ENCODE measurements around the gene KCNS3.

Gene KCNS3

DNA sequence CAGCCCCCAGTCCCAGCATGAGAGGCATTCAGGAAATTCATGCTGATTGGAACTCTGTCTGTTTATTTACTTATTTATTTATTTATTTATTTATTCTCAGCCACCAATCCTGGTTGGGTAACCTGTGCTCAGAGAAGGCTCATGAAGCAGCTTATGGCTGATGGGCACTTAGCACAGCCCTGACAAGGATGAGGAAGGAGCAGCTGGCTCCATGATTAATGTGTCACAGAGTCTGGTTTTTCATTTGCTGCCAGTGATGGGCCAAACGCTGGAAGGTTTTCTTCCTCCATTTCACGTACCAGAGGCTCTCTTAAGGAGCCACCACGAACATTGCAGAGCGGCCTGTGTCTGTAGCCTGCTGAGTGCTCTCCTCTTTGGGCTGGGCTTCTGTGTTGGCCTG lies 28.3 kb upstream of the KCNS3 start:
- TF ChIP-seq CREB1 (IDR thresholded peaks at IDR 0.05; ENCODE audit: low read depth): no peak
- TF ChIP-seq RAD21 (IDR thresholded peaks at IDR 0.05; ENCODE audit: low read depth): no peak
- no peak for TF ChIP-seq NFIC (IDR thresholded peaks at IDR 0.05)
- no peak for TF ChIP-seq TCF12 (IDR thresholded peaks at IDR 0.05; ENCODE audit: low read depth)

- TF ChIP-seq RAD21 (IDR thresholded peaks at IDR 0.05; ENCODE audit: low read depth) (peak; percentile 88), ZBTB7A (IDR thresholded peaks at IDR 0.05; ENCODE audit: low read depth) (no peak)
Observed at GRCh38 chr2:17851731-17852585, 26.5 kb upstream of the KCNS3 start.

DNA sequence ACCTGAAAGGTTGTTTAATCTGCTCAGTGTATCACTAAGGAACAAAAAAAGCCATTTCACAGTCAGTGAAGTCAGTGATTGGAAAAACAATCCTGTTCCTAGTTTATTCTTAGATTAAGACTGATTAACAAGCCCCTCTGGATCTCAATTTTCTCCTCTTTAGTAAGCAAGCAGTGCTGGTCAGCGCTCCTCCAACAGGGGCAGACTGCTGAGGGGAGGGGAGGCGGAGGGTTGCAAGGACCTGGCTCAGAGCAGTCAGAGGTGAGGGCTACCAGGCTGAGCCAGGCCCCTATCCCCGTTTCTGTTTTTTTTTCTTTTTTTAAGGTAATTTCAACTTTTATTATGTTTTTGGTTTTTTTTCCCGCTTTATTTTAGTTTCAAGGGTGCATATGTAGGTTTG lies 24.7 kb upstream of the KCNS3 start:
- TF ChIP-seq RAD21 (IDR thresholded peaks at IDR 0.05; ENCODE audit: low read depth): no peak
- TF ChIP-seq, protein P1, sequence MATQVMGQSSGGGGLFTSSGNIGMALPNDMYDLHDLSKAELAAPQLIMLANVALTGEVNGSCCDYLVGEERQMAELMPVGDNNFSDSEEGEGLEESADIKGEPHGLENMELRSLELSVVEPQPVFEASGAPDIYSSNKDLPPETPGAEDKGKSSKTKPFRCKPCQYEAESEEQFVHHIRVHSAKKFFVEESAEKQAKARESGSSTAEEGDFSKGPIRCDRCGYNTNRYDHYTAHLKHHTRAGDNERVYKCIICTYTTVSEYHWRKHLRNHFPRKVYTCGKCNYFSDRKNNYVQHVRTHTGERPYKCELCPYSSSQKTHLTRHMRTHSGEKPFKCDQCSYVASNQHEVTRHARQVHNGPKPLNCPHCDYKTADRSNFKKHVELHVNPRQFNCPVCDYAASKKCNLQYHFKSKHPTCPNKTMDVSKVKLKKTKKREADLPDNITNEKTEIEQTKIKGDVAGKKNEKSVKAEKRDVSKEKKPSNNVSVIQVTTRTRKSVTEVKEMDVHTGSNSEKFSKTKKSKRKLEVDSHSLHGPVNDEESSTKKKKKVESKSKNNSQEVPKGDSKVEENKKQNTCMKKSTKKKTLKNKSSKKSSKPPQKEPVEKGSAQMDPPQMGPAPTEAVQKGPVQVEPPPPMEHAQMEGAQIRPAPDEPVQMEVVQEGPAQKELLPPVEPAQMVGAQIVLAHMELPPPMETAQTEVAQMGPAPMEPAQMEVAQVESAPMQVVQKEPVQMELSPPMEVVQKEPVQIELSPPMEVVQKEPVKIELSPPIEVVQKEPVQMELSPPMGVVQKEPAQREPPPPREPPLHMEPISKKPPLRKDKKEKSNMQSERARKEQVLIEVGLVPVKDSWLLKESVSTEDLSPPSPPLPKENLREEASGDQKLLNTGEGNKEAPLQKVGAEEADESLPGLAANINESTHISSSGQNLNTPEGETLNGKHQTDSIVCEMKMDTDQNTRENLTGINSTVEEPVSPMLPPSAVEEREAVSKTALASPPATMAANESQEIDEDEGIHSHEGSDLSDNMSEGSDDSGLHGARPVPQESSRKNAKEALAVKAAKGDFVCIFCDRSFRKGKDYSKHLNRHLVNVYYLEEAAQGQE (IDR thresholded peaks at IDR 0.05; ENCODE audit: low read depth): peak; percentile 28; the same call in 1 of the 2 replicates

DNA sequence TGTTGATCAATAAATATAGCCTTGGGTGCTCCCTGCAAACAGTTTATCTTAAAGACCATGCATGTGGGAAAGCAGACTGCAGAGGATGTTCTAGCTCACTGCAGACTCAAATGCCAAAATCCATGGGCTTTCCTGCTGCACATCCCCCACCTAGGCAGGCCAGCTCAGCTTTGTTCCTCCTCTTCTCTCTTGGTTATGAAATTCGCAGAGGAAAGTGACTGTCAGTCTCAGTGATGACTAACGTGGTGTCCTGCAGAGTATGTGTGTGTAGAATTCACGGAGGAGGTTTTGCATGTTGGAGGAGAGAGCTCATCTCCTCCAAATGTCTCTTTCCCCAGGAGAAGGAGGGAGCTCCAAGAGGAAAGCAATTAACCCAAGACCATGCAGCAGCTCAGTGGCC lies 21.4 kb upstream of the KCNS3 start:
- no peak for TF ChIP-seq EP300 (IDR thresholded peaks at IDR 0.05; ENCODE audit: borderline replicate concordance)
- TF ChIP-seq TEAD4 (IDR thresholded peaks at IDR 0.05): no peak
- TF ChIP-seq FOXM1 (IDR thresholded peaks at IDR 0.05; ENCODE audit: borderline replicate concordance, low read depth): no peak
- TF ChIP-seq CREB1 (IDR thresholded peaks at IDR 0.05; ENCODE audit: low read depth): no peak
- TF ChIP-seq, protein P1 (IDR thresholded peaks at IDR 0.05; ENCODE audit: low read depth): no peak
- no peak for TF ChIP-seq ZBTB7A (IDR thresholded peaks at IDR 0.05; ENCODE audit: low read depth)
- no peak for TF ChIP-seq YY1 (IDR thresholded peaks at IDR 0.05; ENCODE audit: low read depth)
- TF ChIP-seq TAF1 (IDR thresholded peaks at IDR 0.05; ENCODE audit: low read depth): no peak
- TF ChIP-seq MAX (IDR thresholded peaks at IDR 0.05): no peak
- no peak for TF ChIP-seq TCF12 (IDR thresholded peaks at IDR 0.05; ENCODE audit: low read depth)
- no peak for TF ChIP-seq NFIC (IDR thresholded peaks at IDR 0.05)
- TF ChIP-seq EGR1 (IDR thresholded peaks at IDR 0.05): no peak
- no peak for TF ChIP-seq CEBPB (IDR thresholded peaks at IDR 0.05)

DNA sequence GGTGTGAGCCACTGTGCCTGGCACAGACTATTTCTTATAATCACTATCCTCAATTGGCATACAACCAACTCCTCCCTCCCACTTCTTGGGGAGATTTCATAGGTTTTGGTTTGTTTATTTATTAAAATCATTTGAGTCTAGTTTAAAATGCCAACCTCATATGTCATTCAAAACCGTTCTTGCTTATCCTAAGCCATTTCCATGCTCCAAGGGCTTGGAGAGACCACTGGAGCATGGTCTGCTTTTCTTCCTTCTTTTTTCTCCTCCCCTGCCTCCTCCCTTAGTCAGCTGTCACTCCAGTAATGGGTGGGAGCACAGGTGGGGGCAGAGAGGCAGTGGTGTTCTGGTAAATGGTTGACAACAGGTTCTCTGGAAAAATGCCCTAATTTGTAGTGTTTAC lies 20.4 kb upstream of the KCNS3 start:
- no peak for TF ChIP-seq EGR1 (IDR thresholded peaks at IDR 0.05)
- no peak for TF ChIP-seq TCF12 (IDR thresholded peaks at IDR 0.05; ENCODE audit: low read depth)
- TF ChIP-seq, protein P1 (IDR thresholded peaks at IDR 0.05; ENCODE audit: low read depth): no peak
- TF ChIP-seq TAF1 (IDR thresholded peaks at IDR 0.05; ENCODE audit: low read depth): no peak
- TF ChIP-seq YY1 (IDR thresholded peaks at IDR 0.05; ENCODE audit: low read depth): no peak
- TF ChIP-seq ZBTB7A (IDR thresholded peaks at IDR 0.05; ENCODE audit: low read depth): no peak
- TF ChIP-seq, protein P2, sequence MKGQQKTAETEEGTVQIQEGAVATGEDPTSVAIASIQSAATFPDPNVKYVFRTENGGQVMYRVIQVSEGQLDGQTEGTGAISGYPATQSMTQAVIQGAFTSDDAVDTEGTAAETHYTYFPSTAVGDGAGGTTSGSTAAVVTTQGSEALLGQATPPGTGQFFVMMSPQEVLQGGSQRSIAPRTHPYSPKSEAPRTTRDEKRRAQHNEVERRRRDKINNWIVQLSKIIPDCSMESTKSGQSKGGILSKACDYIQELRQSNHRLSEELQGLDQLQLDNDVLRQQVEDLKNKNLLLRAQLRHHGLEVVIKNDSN (IDR thresholded peaks at IDR 0.05): no peak

GRCh38 chr2:17863539-17863938 lies 14.9 kb upstream of the KCNS3 start:
- no peak for TF ChIP-seq EGR1 (IDR thresholded peaks at IDR 0.05)
